SJCRH30 (cell line): ENCODE data around the gene LYG2. TPM values are rescaled to one million over a fixed set of nuclear protein-coding genes. Genes with fewer than 3 reads are reported as not detected.
"Not testable (repeated sequence)": the region's sequence is repeated elsewhere in the genome, so short reads cannot be mapped to it uniquely, and the experiment has no call there.

Experiments used
- DNase-seq, 2 experiments: peaks; one replicate each; pipeline ENCODE4 v3.0.0-alpha.2; 2015 to 2020
- H3K27ac ChIP-seq: fragments of 250-450 bp; sonication (Bioruptor Pico); 2 replicates; pipeline ENCODE4 v1.5.1; 2020; ENCODE audit warnings: mild to moderate bottlenecking, moderate library complexity
- H3K27me3 ChIP-seq: fragments of 250-450 bp; sonication (Bioruptor Pico); 2 replicates; pipeline ENCODE4 v1.5.1; 2020; ENCODE audit warnings: mild to moderate bottlenecking, moderate library complexity
- H3K36me3 ChIP-seq: fragments of 250-450 bp; sonication (Bioruptor Pico); 2 replicates; pipeline ENCODE4 v1.5.1; 2020; ENCODE audit warnings: mild to moderate bottlenecking, moderate library complexity
- H3K4me1 ChIP-seq: fragments of 250-450 bp; sonication (Bioruptor Pico); 2 replicates; pipeline ENCODE4 v1.5.1; 2020; ENCODE audit warnings: mild to moderate bottlenecking, moderate library complexity
- H3K4me3 ChIP-seq: fragments of 250-450 bp; sonication (Bioruptor Pico); 2 replicates; pipeline ENCODE4 v1.5.1; 2020; ENCODE audit warnings: mild to moderate bottlenecking, moderate library complexity
- H3K9me3 ChIP-seq: fragments of 250-450 bp; sonication (Bioruptor Pico); replicated peaks from 2 replicates; pipeline ENCODE4 v1.5.1; 2020; ENCODE audit warnings: mild to moderate bottlenecking, moderate library complexity
- total RNA-seq: library from RNA; depleted of rRNA; stranded (reverse); fragments of >200 nt; shearing (Covaris generic); gene quantifications from 2 replicates; pipeline ENCODE4 v1.2.3, GENCODE V29; 2014; rRNA removed

Gene LYG2
- 0.30 and 0.36 TPM in 2 replicates for total RNA-seq

GRCh38 chr2:99255491-99256318, at the start of gene LYG2:
Gene LYG2 (minus strand): TSS chr2:99255666. CDS start chr2:99254260, 1,406 bp downstream.
- H3K27ac ChIP-seq, result no peak within 1 kb of the TSS
- no peak for DNase-seq
- H3K4me1 ChIP-seq, result no peaks in the 10 kb centered on the region
- no peaks in the 10 kb centered on the region for H3K36me3 ChIP-seq
- H3K27me3 ChIP-seq, result no peaks in the 10 kb centered on the region
- H3K4me3 ChIP-seq, result no peak within 1 kb of the TSS
- H3K9me3 ChIP-seq, result no peaks in the 10 kb centered on the region

GRCh38 chr2:99301097-99301496, 45.6 kb upstream of the LYG2 start, which contains the start of gene LYG1:
Gene LYG1 (minus strand): TSS chr2:99301197. CDS start chr2:99295670, 5,527 bp downstream.
- H3K9me3 ChIP-seq, H3K27ac ChIP-seq, DNase-seq, H3K36me3 ChIP-seq, H3K4me1 ChIP-seq, H3K4me3 ChIP-seq, H3K27me3 ChIP-seq: not testable (repeated sequence)

- Histone ChIP-seq H3K36me3 (peaks cover 3% of the 10 kb centered on the region; the same call in 1 of the 2 replicates), H3K4me3 (no peak overlapping the region), H3K27ac (no peak overlapping the region), H3K27me3 (no peaks in the 10 kb centered on the region), H3K9me3 (no peaks in the 10 kb centered on the region), H3K4me1 (no peaks in the 10 kb centered on the region)
- no peak for DNase-seq
Observed at GRCh38 chr2:99299580-99299979, 44.1 kb upstream of the LYG2 start.

DNA sequence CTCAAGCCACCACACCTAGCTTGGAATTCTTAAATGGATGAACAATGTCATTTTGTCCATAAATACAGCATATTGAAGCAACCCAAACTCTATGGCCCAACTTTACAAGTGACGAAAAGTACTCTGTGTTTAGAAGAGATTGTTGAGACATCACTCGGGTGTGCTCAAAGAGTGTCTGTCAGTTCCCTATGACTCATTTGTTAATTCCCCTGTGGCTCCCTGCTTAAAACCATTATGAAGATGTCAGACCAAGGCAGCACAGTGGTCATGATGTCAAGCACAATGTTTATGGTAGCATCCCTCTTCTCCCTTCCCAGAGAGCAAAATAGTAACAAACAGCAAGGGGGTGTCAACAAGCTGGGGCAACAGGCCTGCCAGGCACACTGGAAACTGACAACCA, 42.5 kb upstream of the LYG2 start:
- no peaks in the 10 kb centered on the region for H3K9me3 ChIP-seq
- peaks cover 3% of the 10 kb centered on the region; the same call in 1 of the 2 replicates for H3K36me3 ChIP-seq
- no peak for DNase-seq
- H3K4me3 ChIP-seq, result no peak overlapping the region
- H3K27ac ChIP-seq, result no peak overlapping the region
- H3K4me1 ChIP-seq, result no peaks in the 10 kb centered on the region
- no peaks in the 10 kb centered on the region for H3K27me3 ChIP-seq

GRCh38 chr2:99285526-99285925, 30.1 kb upstream of the LYG2 start:
- H3K4me1 ChIP-seq, result no peaks in the 10 kb centered on the region
- no peak overlapping the region for H3K4me3 ChIP-seq
- H3K36me3 ChIP-seq, result peaks cover 3% of the 10 kb centered on the region; the same call in 1 of the 2 replicates
- no peak for DNase-seq
- no peaks in the 10 kb centered on the region for H3K27me3 ChIP-seq
- H3K27ac ChIP-seq, result no peak overlapping the region
- H3K9me3 ChIP-seq, result peaks cover 1% of the 10 kb centered on the region

DNA sequence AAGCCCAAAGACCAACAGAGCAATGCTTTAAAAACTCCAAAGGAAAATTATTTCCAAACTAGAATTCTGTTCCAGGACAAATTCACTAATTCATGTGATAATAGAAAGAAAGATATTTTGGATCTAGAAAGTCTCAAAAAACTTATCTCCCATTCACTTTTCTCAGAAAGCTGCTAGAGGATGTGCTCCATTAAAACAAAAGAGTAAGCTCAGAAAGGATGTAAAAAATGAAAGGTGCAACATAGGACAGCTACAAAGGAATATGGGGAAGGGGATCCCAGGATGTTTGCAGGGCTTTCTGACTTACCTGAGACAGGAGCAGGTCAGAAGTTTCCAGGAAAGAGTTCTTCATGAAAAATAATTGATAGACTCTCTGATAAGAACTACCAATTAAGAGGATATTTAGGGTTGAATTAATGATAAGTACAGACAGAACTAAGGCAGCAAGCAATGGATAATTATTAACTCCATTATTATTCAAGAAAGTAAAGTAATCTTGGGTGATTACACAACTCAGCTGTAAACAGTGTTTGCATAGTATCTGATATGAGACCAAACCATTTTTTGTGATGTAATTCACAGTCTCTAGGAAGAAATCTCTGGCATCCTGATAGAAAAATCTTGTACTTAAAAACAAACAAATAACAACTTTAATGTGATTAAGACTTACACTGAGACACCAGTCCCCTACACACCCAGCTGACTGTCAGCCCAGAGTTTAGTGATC, 24.7 kb upstream of the LYG2 start:
- Histone ChIP-seq H3K36me3 (peaks cover 3% of the 10 kb centered on the region; the same call in 1 of the 2 replicates), H3K27ac (no peak overlapping the region), H3K4me3 (no peak overlapping the region), H3K9me3 (peaks cover 22% of the 10 kb centered on the region), H3K27me3 (no peaks in the 10 kb centered on the region), H3K4me1 (peaks cover 4% of the 10 kb centered on the region)
- no peak for DNase-seq

- Histone ChIP-seq H3K4me3 (no peak overlapping the region), H3K27ac (peak overlapping the region; percentile 66), H3K9me3 (peaks cover 22% of the 10 kb centered on the region), H3K36me3 (0 out of 2 replicates have a peak, but pooled peaks cover under 1% of the 10 kb centered on the region), H3K27me3 (no peaks in the 10 kb centered on the region), H3K4me1 (peaks cover 4% of the 10 kb centered on the region)
- DNase-seq, result peak; percentile 88 to 94
Observed at GRCh38 chr2:99278793-99279291, 23.4 kb upstream of the LYG2 start.

GRCh38 chr2:99278195-99278765, 22.8 kb upstream of the LYG2 start:
- Histone ChIP-seq H3K9me3 (peaks cover 22% of the 10 kb centered on the region), H3K27ac (peak overlapping the region; percentile 66)
- H3K4me1 ChIP-seq, H3K27me3 ChIP-seq, H3K4me3 ChIP-seq, H3K36me3 ChIP-seq: not testable (repeated sequence)
- peak; percentile 66 to 71 for DNase-seq

DNA sequence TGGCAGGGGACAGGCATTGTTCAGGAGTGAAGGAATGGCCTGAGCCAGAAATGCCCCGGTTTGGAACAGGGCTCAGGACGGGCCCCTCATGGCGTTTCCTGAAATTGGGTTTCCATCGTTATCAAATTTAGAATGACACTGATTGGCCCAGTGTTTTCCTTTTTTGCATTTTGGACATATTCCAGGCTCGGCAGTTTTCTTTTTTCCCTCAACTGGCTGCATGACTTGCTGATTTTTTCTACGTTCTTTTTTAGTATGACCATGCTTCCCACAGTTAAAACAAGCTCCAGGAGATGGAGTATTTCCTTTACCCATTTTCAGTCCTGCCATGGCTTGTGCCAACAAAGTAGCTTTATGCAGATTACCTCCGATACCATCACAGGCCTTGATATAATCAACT, 20.4 kb upstream of the LYG2 start:
- peaks cover 28% of the 10 kb centered on the region for H3K9me3 ChIP-seq
- H3K36me3 ChIP-seq, result no peaks in the 10 kb centered on the region
- no peak for DNase-seq
- H3K4me3 ChIP-seq, result no peak overlapping the region; the same call in 1 of the 2 replicates
- no peaks in the 10 kb centered on the region for H3K27me3 ChIP-seq
- H3K27ac ChIP-seq, result no peak overlapping the region
- H3K4me1 ChIP-seq, result peaks cover 4% of the 10 kb centered on the region

GRCh38 chr2:99261242-99261641, 5.8 kb upstream of the LYG2 start:
- no peaks in the 10 kb centered on the region for H3K36me3 ChIP-seq
- no peaks in the 10 kb centered on the region for H3K27me3 ChIP-seq
- H3K27ac ChIP-seq, result no peak overlapping the region
- H3K9me3 ChIP-seq, result no peaks in the 10 kb centered on the region
- H3K4me3 ChIP-seq, result no peak overlapping the region
- no peak for DNase-seq
- H3K4me1 ChIP-seq, result no peaks in the 10 kb centered on the region

GRCh38 chr2:99260184-99260583, 4.7 kb upstream of the LYG2 start:
- Histone ChIP-seq H3K9me3 (no peaks in the 10 kb centered on the region), H3K36me3 (no peaks in the 10 kb centered on the region), H3K4me1 (no peaks in the 10 kb centered on the region), H3K4me3 (no peak overlapping the region), H3K27ac (no peak overlapping the region), H3K27me3 (no peaks in the 10 kb centered on the region)
- DNase-seq, result no peak

GRCh38 chr2:99259465-99259864, 4.0 kb upstream of the LYG2 start:
- no peak overlapping the region for H3K4me3 ChIP-seq
- H3K27me3 ChIP-seq, result no peaks in the 10 kb centered on the region
- no peaks in the 10 kb centered on the region for H3K9me3 ChIP-seq
- DNase-seq, result no peak
- H3K36me3 ChIP-seq, result no peaks in the 10 kb centered on the region
- H3K4me1 ChIP-seq, result no peaks in the 10 kb centered on the region
- H3K27ac ChIP-seq, result no peak overlapping the region

GRCh38 chr2:99256677-99257076, 1.2 kb upstream of the LYG2 start:
- no peak for DNase-seq

GRCh38 chr2:99249951-99250350, 5.5 kb downstream of the LYG2 start:
- no peaks in the 10 kb centered on the region for H3K36me3 ChIP-seq
- no peak for DNase-seq
- no peaks in the 10 kb centered on the region for H3K27me3 ChIP-seq
- no peak overlapping the region for H3K4me3 ChIP-seq
- no peaks in the 10 kb centered on the region for H3K4me1 ChIP-seq
- no peak overlapping the region for H3K27ac ChIP-seq
- no peaks in the 10 kb centered on the region for H3K9me3 ChIP-seq

More at GRCh38 chr2:99256677-99257076, 1.2 kb upstream of the LYG2 start:
- H3K9me3 ChIP-seq, result no peaks in the 10 kb centered on the region
- H3K27ac ChIP-seq, result no peak overlapping the region
- no peaks in the 10 kb centered on the region for H3K27me3 ChIP-seq
- no peaks in the 10 kb centered on the region for H3K36me3 ChIP-seq
- no peak overlapping the region for H3K4me3 ChIP-seq
- no peaks in the 10 kb centered on the region for H3K4me1 ChIP-seq

DNA sequence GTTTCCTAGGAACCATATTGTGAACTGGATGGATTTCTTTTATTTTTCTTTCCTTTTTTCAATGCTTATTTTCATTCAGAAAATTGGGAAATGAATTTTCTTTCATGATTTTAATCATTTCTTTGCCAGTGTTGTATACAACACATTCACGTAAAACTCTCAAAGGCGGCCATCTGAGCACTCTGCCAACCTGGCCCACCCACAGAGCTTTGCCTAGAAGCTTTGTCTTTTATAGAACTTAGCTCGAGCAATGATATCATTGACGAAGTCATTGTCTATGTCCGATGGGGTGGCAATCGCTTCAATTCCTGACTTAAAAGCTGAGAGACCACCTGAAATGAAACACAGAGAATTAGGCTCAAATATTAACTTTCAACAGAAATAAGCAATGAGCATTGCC, 13.3 kb downstream of the LYG2 start:
- DNase-seq, result no peak
- no peak overlapping the region for H3K4me3 ChIP-seq
- no peaks in the 10 kb centered on the region for H3K9me3 ChIP-seq
- no peaks in the 10 kb centered on the region for H3K27me3 ChIP-seq
- no peaks in the 10 kb centered on the region for H3K4me1 ChIP-seq
- no peaks in the 10 kb centered on the region for H3K36me3 ChIP-seq
- no peak overlapping the region for H3K27ac ChIP-seq
